Ishikawa (cell line): ENCODE results near the gene HRCT1.

Source experiments
- CEBPB ChIP-seq: IDR thresholded peaks from 2 replicates; pipeline ENCODE4 v1.6.1; 2012
- CREB1 ChIP-seq: IDR thresholded peaks from 2 replicates; pipeline ENCODE4 v1.6.1; 2012; ENCODE audit warnings: low read depth
- EGR1 ChIP-seq: IDR thresholded peaks from 2 replicates; pipeline ENCODE4 v1.6.1; 2012
- MAX ChIP-seq: IDR thresholded peaks from 2 replicates; pipeline ENCODE4 v1.6.1; 2012
- NFIC ChIP-seq: IDR thresholded peaks from 2 replicates; pipeline ENCODE4 v1.6.1; 2012
- RAD21 ChIP-seq: IDR thresholded peaks from 2 replicates; pipeline ENCODE4 v1.6.1; 2012; ENCODE audit warnings: low read depth
- TAF1 ChIP-seq: IDR thresholded peaks from 2 replicates; pipeline ENCODE4 v1.6.1; 2012; ENCODE audit warnings: low read depth, mild to moderate bottlenecking
- TCF12 ChIP-seq: IDR thresholded peaks from 2 replicates; pipeline ENCODE4 v1.6.1; 2012; ENCODE audit warnings: low read depth
- YY1 ChIP-seq: IDR thresholded peaks from 2 replicates; pipeline ENCODE4 v1.6.1; 2012; ENCODE audit warnings: low read depth
- TF ChIP-seq, protein P1 (sequence below): IDR thresholded peaks from 2 replicates; pipeline ENCODE4 v1.6.1; 2012
- TF ChIP-seq, protein P2 (sequence below): IDR thresholded peaks from 2 replicates; pipeline ENCODE4 v1.6.1; 2012; ENCODE audit warnings: low read depth, mild to moderate bottlenecking

- TF ChIP-seq, protein P1, sequence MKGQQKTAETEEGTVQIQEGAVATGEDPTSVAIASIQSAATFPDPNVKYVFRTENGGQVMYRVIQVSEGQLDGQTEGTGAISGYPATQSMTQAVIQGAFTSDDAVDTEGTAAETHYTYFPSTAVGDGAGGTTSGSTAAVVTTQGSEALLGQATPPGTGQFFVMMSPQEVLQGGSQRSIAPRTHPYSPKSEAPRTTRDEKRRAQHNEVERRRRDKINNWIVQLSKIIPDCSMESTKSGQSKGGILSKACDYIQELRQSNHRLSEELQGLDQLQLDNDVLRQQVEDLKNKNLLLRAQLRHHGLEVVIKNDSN, result no peak
- no peak for TF ChIP-seq MAX
- TF ChIP-seq CEBPB, result no peak
- TF ChIP-seq TAF1, result no peak
- TF ChIP-seq, protein P2, sequence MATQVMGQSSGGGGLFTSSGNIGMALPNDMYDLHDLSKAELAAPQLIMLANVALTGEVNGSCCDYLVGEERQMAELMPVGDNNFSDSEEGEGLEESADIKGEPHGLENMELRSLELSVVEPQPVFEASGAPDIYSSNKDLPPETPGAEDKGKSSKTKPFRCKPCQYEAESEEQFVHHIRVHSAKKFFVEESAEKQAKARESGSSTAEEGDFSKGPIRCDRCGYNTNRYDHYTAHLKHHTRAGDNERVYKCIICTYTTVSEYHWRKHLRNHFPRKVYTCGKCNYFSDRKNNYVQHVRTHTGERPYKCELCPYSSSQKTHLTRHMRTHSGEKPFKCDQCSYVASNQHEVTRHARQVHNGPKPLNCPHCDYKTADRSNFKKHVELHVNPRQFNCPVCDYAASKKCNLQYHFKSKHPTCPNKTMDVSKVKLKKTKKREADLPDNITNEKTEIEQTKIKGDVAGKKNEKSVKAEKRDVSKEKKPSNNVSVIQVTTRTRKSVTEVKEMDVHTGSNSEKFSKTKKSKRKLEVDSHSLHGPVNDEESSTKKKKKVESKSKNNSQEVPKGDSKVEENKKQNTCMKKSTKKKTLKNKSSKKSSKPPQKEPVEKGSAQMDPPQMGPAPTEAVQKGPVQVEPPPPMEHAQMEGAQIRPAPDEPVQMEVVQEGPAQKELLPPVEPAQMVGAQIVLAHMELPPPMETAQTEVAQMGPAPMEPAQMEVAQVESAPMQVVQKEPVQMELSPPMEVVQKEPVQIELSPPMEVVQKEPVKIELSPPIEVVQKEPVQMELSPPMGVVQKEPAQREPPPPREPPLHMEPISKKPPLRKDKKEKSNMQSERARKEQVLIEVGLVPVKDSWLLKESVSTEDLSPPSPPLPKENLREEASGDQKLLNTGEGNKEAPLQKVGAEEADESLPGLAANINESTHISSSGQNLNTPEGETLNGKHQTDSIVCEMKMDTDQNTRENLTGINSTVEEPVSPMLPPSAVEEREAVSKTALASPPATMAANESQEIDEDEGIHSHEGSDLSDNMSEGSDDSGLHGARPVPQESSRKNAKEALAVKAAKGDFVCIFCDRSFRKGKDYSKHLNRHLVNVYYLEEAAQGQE, result no peak
- no peak for TF ChIP-seq EGR1
- TF ChIP-seq RAD21, result no peak
- TF ChIP-seq CREB1, result no peak
- no peak for TF ChIP-seq TCF12
- TF ChIP-seq NFIC, result no peak
- TF ChIP-seq YY1, result no peak
Observed at GRCh38 chr9:35935261-35935660, 29.3 kb downstream of the HRCT1 start.
